ENCODE results near the gene SERGEF.

The SERGEF gene

GRCh38 chr11:17813391-17814059, 199.3 kb downstream of the SERGEF start:
- DNase-seq (ENCODE audit: low spot score), result no peak

DNA sequence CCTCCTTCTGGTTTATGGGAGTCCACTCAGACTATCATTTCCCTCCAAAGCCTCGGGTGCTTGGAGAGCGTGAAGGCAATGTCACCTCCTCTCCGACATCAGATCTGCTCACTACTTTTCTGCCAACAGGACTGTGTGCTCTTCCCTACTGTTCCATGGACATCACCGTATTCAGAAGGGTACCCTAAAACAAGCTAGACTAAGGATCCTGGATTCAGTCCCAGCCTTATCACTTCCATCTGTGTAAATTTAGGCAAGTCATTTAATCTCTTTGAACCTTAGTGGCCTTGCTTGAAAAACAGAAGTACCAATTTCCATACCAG, 200.0 kb downstream of the SERGEF start:
- no peak for DNase-seq (ENCODE audit: low spot score)

DNA sequence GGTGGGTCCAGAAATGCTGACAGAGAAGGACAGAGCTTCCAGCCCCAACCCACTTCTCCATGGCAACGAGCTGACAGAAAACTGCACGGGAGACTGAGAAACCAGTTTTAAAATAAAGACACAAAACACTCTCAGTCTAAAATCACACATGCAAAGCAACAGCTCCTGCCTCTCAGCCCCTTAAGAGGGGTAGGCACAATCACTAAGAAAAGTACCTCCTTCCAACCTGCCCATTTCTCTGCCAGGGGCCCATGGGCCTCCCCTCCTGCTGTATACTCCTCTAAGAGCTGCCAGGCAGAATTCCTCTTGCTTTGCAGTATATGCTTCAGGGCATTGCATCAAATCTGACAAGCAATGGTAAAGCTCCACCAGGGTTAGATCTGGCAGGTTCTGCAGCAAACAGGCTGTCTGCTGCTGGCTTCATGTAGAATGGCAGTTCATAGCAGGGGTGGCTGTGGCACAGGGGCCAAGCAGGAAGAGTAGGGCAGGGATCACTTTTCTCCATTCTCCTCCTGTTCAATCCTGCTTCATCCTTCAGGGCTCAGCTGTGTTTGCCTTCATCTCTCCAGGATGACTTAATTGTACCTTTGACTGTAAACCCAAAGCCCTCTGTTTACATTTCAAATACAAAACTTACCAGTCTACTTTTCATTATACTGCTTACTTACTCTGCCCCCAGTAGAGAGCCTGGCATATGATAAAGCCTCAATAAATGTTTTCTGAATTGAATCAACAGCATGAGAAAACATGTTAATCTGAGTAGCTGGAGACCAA, 200.6 kb downstream of the SERGEF start:
- DNase-seq (ENCODE audit: low spot score), result no peak

GRCh38 chr11:17811352-17811751, 201.5 kb downstream of the SERGEF start:
- DNase-seq (ENCODE audit: low spot score), result no peak

DNA sequence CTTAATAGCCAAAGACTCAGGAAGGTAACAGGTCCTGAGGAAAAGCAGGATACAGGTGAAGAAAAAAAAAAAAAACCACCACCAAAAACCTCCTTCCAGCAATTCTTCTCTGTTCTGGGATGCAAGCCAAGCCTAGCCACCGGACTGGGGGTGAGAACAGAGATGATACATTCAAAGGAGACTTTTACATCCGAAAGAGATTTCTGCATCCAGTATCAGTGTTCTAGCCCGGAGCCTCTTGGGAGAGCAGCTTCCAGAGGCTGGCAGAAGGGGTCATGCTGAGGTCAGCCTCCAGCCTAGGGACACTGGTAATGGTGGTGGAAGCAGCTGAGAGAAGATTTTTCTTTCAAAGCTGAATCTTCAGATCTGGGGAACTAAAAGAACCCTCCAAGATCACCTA, 202.1 kb downstream of the SERGEF start:
- no peak for DNase-seq (ENCODE audit: low spot score)

DNA sequence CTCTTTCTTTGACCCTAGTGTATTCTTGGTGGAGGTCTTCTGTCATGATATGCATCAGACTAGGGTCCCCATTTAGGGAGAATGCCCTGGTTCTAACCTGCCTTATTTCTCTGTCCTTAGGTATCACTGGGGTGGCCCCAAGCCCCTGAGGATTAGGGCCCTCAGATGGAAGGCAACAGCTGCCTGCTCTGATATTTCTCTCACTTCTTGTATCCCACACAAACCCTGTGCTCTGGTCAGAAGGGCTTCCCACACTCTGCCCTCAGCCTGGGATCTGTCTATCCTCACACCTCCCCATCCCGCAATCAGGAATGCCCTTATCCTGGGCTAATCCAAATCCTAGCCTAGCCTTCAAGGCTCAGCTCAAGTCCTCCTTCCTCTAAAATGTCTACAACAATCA, 202.8 kb downstream of the SERGEF start:
- DNase-seq (ENCODE audit: low spot score), result no peak

GRCh38 chr11:17807034-17807433, 205.8 kb downstream of the SERGEF start:
- no peak for DNase-seq (ENCODE audit: low spot score)

DNA sequence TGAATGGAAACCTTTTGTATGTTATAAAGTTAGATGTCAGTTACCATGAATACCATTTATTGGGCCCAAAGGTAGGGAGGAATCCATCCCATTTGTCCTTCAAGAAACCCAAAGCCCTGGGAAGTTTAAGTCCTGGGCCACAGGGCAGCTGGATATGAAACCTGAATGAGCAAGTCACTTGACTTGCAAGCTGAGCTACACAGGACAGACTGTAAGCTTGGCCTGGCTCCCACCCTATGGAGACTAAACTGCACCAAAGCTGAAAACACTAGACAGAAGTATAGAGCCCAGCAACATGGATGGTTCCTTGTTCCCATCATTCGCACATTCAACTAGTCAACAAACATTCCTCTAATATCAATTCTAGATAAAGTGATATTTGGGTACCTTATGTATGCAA, 207.0 kb downstream of the SERGEF start:
- DNase-seq (ENCODE audit: low spot score), result no peak

DNA sequence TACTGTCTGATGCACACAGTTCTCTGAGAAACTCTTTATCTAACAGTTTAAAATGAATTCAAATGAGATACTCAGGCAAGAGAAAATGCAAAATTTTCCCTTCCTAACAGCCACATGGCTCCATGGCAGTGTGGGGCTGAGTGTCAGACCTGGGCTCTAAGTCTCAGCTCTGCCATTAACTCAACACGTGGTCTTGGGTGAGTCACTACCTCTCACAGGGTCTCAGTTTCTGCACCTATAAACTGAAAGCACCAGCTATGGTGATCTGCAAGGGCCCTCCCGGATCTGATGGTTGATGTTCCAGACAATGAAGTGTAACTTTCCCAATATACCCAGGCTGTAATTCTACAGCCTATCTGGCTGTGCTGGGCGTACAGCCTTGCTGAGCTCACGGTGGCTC, 207.8 kb downstream of the SERGEF start:
- DNase-seq (ENCODE audit: low spot score), result no peak

DNA sequence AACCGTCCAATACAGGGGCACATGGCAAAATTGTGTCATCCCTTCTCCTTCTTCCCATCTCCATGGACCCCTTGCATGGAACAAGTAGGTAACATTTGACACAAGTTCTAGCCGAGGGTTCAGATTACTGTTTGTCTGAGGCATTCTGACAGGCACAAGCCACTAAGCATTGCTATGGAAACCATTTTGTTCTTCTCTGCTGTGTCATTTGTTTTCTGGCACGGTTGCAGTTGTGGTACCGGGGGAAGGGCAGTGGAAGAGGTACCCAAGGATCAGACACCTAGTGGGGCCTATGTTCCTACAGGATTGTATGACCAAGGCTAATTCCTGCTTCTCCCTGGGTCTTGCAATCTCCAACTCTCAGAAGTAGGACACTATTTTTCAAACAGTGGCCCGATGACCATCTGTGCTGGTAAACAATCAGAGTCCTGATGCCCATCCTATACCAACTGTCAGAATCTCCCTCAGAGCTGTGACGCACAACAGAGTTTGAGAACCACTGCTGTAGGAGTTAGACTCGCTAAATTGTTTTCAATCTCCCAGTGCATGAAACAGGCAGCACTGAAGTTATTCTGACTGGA, 209.0 kb downstream of the SERGEF start:
- DNase-seq (ENCODE audit: low spot score), result no peak

GRCh38 chr11:17802491-17802890, 210.4 kb downstream of the SERGEF start:
- no peak for DNase-seq (ENCODE audit: low spot score)

GRCh38 chr11:17801166-17801565, 211.7 kb downstream of the SERGEF start:
- no peak for DNase-seq (ENCODE audit: low spot score)

GRCh38 chr11:17799147-17799546, 213.7 kb downstream of the SERGEF start:
- DNase-seq (ENCODE audit: low spot score), result no peak

DNA sequence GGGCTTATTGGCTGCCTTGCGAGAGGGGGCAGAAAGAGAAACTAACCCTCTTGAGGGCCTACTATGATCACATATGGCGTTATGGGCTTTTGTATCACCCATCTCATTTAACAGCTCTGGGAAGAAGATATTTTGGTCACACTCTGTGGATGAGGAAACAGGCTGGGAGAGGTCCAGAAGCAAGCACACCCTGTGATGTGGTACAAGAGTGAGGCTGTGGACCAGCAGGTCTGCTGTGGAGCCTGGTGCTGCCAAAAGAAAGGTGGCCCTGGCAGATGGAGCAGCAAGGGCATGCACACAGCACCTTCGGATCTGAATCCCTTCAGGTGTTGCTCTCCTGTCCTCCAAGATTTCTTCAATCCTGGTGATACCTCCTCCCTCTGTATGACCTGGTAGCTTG, 214.1 kb downstream of the SERGEF start:
- DNase-seq (ENCODE audit: low spot score), result no peak

GRCh38 chr11:17798253-17798652, 214.6 kb downstream of the SERGEF start:
- no peak for DNase-seq (ENCODE audit: low spot score)

DNA sequence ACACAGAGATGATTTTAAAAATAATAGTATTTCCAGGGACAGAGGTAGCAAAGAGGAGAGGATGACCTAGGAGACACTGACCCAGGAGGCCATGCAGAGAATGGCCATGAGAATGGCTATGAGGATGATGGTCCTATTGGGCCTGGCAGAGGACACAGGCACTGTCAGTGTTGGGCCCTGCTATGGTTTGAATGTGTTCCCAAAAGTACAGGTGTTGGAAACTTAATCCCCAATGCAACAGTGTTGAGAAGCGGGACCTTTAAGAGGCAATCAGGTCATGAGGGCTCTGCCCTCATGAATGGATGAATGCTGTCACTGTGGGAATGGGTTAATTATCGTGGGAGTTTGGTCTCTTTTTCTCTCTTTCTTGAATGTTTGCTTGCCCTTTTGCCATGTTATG, 216.7 kb downstream of the SERGEF start:
- DNase-seq (ENCODE audit: low spot score), result no peak

GRCh38 chr11:17794981-17795380, 217.9 kb downstream of the SERGEF start:
- no peak for DNase-seq (ENCODE audit: low spot score)

- DNase-seq (ENCODE audit: low spot score), result no peak
Observed at GRCh38 chr11:17793642-17794170, 219.1 kb downstream of the SERGEF start.

DNA sequence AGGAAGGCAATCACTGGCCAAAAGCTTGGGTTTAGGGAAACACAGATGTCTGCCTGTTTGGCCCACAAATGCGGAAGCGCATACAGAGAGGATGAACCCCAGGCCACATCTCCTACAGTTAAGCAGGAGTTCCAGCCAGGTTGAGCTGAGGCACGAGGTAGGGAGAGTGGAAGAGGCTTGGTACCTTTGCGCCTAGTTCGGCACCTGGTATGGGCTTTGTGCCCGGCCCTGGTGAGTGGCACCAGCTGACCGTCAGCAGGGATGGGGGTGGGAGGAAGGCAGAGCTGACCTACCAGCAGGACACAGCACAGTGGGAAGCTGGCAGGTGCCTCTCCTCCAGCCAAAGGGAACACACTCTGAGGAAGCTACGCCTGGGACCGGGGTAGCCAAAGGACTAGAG, 220.7 kb downstream of the SERGEF start:
- DNase-seq (ENCODE audit: low spot score), result no peak

DNA sequence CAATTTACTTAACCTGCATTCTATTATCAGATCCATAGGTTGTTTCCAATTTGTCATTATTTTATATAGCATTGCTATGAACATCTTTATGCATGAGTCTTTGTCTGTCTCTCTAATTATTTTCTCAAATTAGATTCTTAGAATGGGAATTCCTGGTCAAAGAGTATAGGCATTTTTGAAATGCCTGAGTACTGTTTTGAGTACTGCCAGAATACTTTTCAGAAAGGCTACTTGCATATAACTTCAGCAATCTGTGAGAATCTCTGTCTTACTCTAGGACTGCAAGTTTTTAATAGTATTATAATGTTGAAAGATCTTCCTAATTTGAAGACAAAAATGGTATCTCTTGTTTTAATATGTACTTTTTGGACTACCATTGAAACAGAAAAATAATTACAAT, 221.7 kb downstream of the SERGEF start:
- DNase-seq (ENCODE audit: low spot score), result no peak

DNA sequence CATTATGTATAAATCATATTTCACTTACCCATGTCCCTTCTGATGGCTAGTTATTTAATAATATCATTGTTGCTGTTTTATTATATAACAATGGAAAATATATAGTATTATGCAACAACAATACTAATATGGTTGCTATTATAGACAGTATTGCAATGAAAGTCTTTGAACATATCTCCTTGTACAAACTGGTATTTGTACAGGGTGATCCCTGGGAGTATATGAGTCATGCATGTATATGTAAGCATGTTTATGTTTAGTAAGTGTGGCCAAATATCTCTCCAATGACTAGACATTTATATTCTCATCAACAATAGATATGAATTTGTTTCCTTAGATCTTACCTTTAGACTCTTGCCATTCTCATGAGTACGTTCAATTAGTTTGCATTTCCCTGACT, 222.4 kb downstream of the SERGEF start:
- no peak for DNase-seq (ENCODE audit: low spot score)

- DNase-seq (ENCODE audit: low spot score), result no peak
Observed at GRCh38 chr11:17788084-17788483, 224.8 kb downstream of the SERGEF start.

DNA sequence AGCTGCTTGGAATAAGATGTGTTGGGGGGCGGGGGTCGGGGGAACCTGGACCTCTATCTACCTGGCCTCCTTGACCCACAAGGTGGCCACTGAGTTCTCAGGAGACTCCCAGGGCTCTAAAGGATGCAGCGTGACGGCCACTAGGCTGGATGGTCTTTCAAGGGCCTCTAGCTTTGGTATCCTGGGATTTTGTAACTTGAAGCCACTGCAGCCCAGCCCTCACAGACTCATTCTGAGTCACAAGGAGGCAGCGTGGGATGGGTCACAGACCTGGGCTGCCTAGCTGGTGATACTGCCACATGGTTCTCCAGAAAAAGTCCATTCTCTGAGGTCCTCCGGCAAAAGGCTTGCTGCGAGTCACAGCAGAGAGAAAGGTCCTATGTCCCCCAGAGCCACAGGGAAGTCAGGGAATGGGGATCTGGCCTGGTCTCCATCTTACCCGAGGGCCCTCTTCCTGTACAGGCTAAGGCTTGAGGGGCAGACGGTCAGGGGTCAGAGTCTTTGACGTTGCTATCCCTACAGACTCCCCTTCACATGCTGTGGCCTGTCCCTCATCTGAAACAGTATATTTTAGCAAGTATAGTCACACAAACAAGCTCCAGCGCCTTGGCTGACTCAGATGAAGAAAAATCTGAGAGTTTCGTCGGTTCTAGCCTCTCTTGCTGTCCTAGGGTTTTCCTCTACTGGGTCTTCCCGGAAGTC, 225.9 kb downstream of the SERGEF start:
- DNase-seq (ENCODE audit: low spot score), result no peak
